GM18505 (cell line): ENCODE data around the gene TAF4.
"Not testable (repeated sequence)": the region's sequence is repeated elsewhere in the genome, so short reads cannot be mapped to it uniquely, and the experiment has no call there.

Experiments used
- ATAC-seq: cut with Tn5 transposase; IDR thresholded peaks from one replicate; pipeline ENCODE4 v1.9.1; 2021; ENCODE audit not compliant: unreplicated experiment
- POLR2A ChIP-seq: IDR thresholded peaks from 4 replicates; pipeline ENCODE4 v1.6.1; 2011; ENCODE audit warnings: borderline replicate concordance; ENCODE audit not compliant: insufficient read depth, insufficient read length; ENCODE audit errors: extremely low read depth

TAF4 gene

GRCh38 chr20:61956396-61957342 lies 109.0 kb downstream of the TAF4 start:
- TF ChIP-seq POLR2A = no peak
- no peak for ATAC-seq

- ATAC-seq = no peak
- TF ChIP-seq POLR2A = no peak
Measured at GRCh38 chr20:61955668-61956395, 109.8 kb downstream of the TAF4 start.

- no peak for ATAC-seq
- TF ChIP-seq POLR2A = no peak
Measured at GRCh38 chr20:61954276-61955021, 111.2 kb downstream of the TAF4 start.

GRCh38 chr20:61953037-61954021 lies 112.4 kb downstream of the TAF4 start:
- TF ChIP-seq POLR2A = no peak

GRCh38 chr20:61951695-61952533 lies 113.8 kb downstream of the TAF4 start:
- no peak for ATAC-seq
- TF ChIP-seq POLR2A = no peak

More at GRCh38 chr20:61953037-61954021, 112.4 kb downstream of the TAF4 start:
- no peak for ATAC-seq

GRCh38 chr20:61950641-61951071 lies 115.0 kb downstream of the TAF4 start:
- TF ChIP-seq POLR2A = no peak
- ATAC-seq = no peak

- TF ChIP-seq POLR2A = no peak
- no peak for ATAC-seq
Measured at GRCh38 chr20:61949714-61950640, 115.7 kb downstream of the TAF4 start.

GRCh38 chr20:61949363-61949713 lies 116.3 kb downstream of the TAF4 start:
- no peak for ATAC-seq
- TF ChIP-seq POLR2A = no peak

GRCh38 chr20:61948586-61949362 lies 116.9 kb downstream of the TAF4 start:
- no peak for ATAC-seq
- no peak for TF ChIP-seq POLR2A

GRCh38 chr20:61948056-61948455 lies 117.6 kb downstream of the TAF4 start:
- not testable (repeated sequence) for ATAC-seq

- ATAC-seq = not testable (repeated sequence)
Measured at GRCh38 chr20:61945495-61945894, 120.2 kb downstream of the TAF4 start.

- not testable (repeated sequence) for ATAC-seq
Measured at GRCh38 chr20:61944967-61945366, 120.7 kb downstream of the TAF4 start.
